MCF 10A (cell line): Measurements from ENCODE around the gene VIT. TPM values are rescaled to one million over a fixed set of nuclear protein-coding genes. Genes with fewer than 3 reads are reported as not detected.

Source experiments
- BruUV-seq: library from RNA; stranded (reverse); fragments of 400-500 nt; replicated peaks from 2 replicates; lab custom pipeline; 2021; lab: Mats Ljungman, UMichigan
- CTCF ChIA-PET: fragments of 300-600 bp; sonication (Branson Sonifier 250); formaldehyde crosslinking; extraction: SDS; loops from one replicate; lab custom pipeline; 2021; ENCODE audit warnings: antibody characterized with exemption, inconsistent platforms; lab: Yijun Ruan, JAX
- POLR2A ChIA-PET: fragments of 300-600, 350-650 bp; sonication (Branson Sonifier 250); formaldehyde crosslinking; extraction: SDS; loops from one replicate; lab custom pipeline; 2020; ENCODE audit warnings: antibody characterized with exemption, inconsistent platforms; lab: Yijun Ruan, JAX
- DNase-seq: peaks from one replicate; pipeline ENCODE4 v3.0.0-alpha.2; 2018; ENCODE audit not compliant: unreplicated experiment
- H3K27ac Mint-ChIP-seq: one replicate; pipeline ENCODE4 v1.8.0; 2022; ENCODE audit warnings: mild to moderate bottlenecking, low read depth, mixed read lengths; ENCODE audit not compliant: unreplicated experiment
- H3K27me3 Mint-ChIP-seq: one replicate; pipeline ENCODE4 v1.8.0; 2022; ENCODE audit warnings: mixed read lengths; ENCODE audit not compliant: insufficient read depth, unreplicated experiment
- H3K36me3 Mint-ChIP-seq: one replicate; pipeline ENCODE4 v1.8.0; 2022; ENCODE audit warnings: mild to moderate bottlenecking, moderate library complexity, mixed read lengths; ENCODE audit not compliant: insufficient read depth, unreplicated experiment
- H3K4me1 Mint-ChIP-seq: one replicate; pipeline ENCODE4 v1.8.0; 2022; ENCODE audit warnings: mixed read lengths; ENCODE audit not compliant: insufficient read depth, unreplicated experiment
- H3K4me3 Mint-ChIP-seq: one replicate; pipeline ENCODE4 v1.8.0; 2022; ENCODE audit warnings: mild to moderate bottlenecking, moderate library complexity, mixed read lengths; ENCODE audit not compliant: unreplicated experiment
- H3K9me3 Mint-ChIP-seq: one replicate; pipeline ENCODE4 v1.8.0; 2022; ENCODE audit warnings: mixed read lengths; ENCODE audit not compliant: unreplicated experiment
- intact Hi-C: fragments of 100-400 bp; cut with micrococcal nuclease; formaldehyde crosslinking; loops from 2 replicates; pipeline ENCODE4 v1.14.1; 2022
- total RNA-seq: library from RNA; stranded (reverse); gene quantifications from 2 replicates; pipeline ENCODE4 v1.2.3, GENCODE V29; 2022
- TF ChIP-seq, protein P1 (sequence below): fragments of 200-600 bp; IDR thresholded peaks from one replicate; pipeline ENCODE4 v1.8.0; 2022; ENCODE audit warnings: antibody characterized with exemption, mild to moderate bottlenecking; ENCODE audit not compliant: unreplicated experiment

VIT gene
- total RNA-seq, 1 experiment from 2014 or later: not detected

DNA sequence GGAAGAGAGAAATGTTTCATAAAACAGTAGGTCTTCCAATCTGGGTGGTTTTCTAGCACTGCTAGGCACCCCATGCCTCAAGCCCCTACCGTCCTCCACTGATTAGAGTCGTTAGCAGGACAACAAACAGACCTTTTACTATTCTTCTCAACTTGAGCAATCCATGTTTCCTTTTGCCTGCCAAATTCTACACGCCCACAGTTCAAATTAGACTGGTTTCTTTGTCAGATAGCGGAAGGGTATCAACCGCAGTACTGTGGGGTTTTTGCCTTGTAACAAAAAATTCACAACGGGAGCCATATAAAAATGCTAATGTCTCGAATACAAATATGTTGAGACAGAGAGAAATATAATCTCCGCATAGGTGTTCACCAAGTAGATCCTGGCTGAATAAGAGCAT lies 59.9 kb downstream of the VIT start:
- Mint-ChIP-seq H3K27ac (no peak overlapping the region), H3K27me3 (no peaks in the 10 kb centered on the region), H3K36me3 (no peaks in the 10 kb centered on the region), H3K4me1 (no peaks in the 10 kb centered on the region), H3K9me3 (no peaks in the 10 kb centered on the region), H3K4me3 (no peak overlapping the region)
- no peak for DNase-seq
- POLR2A ChIA-PET: no interaction called here
- BruUV-seq: no TSS peak
- CTCF ChIA-PET: no interaction called here
- intact Hi-C loops: no loop called here
- TF ChIP-seq, protein P1, sequence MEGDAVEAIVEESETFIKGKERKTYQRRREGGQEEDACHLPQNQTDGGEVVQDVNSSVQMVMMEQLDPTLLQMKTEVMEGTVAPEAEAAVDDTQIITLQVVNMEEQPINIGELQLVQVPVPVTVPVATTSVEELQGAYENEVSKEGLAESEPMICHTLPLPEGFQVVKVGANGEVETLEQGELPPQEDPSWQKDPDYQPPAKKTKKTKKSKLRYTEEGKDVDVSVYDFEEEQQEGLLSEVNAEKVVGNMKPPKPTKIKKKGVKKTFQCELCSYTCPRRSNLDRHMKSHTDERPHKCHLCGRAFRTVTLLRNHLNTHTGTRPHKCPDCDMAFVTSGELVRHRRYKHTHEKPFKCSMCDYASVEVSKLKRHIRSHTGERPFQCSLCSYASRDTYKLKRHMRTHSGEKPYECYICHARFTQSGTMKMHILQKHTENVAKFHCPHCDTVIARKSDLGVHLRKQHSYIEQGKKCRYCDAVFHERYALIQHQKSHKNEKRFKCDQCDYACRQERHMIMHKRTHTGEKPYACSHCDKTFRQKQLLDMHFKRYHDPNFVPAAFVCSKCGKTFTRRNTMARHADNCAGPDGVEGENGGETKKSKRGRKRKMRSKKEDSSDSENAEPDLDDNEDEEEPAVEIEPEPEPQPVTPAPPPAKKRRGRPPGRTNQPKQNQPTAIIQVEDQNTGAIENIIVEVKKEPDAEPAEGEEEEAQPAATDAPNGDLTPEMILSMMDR: no peak

DNA sequence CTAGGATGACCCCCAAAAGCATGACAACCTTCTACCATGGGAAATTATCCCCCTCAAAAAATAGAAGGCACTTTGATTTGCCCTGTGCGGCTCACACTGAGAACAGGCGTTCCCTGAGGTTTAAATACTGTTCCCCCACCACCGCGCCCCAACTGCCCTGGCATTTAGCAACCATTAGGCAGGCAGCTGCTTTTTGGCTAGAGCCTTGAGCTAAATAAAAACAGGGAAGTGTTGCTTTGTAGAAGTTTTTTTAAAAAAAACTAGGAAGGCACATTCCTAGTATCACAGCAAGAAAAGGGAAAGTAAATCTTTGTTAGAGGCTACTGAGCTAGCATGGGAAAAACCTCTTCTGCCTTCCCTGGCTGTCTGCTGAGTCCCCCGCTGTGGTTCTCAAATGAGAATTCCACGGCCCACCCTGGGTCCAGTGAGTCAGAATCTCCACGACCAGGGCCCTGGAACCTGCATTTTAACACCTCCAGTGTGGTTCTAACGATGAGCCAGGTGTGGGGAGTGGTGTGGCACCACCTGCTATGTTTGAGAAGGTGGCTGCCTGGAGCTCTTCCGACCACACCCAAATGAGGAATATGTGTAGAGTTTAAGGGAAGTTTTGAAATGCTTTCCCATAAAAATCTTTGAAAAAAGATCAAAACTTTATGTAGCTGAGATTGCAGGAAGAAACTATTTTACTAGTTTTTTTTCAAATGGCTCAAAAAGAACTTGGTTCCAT lies 66.4 kb downstream of the VIT start:
- intact Hi-C loops: no loop called here
- Mint-ChIP-seq H3K4me1 (no peaks in the 10 kb centered on the region), H3K27ac (no peak overlapping the region), H3K9me3 (no peaks in the 10 kb centered on the region), H3K4me3 (no peak overlapping the region), H3K27me3 (no peaks in the 10 kb centered on the region), H3K36me3 (no peaks in the 10 kb centered on the region)
- CTCF ChIA-PET: interaction anchor here (0.6 to 1.3 kb wide), 3 partner anchors 16 to 62 kb away, joined by 3 read pairs; no protein-coding TSS in a partner anchor
- BruUV-seq: no TSS peak
- POLR2A ChIA-PET: no interaction called here
- no peak for DNase-seq
- TF ChIP-seq, protein P1: no peak

DNA sequence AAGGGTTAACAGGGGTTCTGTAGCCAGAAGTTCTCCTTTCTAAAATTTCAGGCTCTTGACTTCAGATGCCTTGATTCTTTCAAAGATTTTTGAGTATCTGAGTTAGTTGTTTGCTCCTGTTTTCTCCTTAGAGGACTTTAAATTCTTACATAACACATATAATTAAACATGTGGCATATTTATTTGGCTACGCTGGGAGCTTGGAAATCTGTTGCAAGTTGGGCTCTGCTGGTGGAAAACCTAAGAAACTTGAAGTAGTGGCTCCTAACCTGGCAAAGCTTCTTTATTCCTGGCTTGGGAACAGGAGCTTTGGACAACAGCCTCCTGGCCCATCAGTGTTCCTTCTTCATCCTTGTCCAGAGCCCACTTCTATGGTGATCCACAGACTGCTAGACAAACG lies 72.6 kb downstream of the VIT start:
- POLR2A ChIA-PET: interaction anchor here (0.5 kb wide), 1 partner anchor 73 kb away, joined by 3 read pairs; no protein-coding TSS in a partner anchor
- intact Hi-C loops: no loop called here
- Mint-ChIP-seq H3K4me3 (no peak overlapping the region), H3K4me1 (no peaks in the 10 kb centered on the region), H3K27me3 (no peaks in the 10 kb centered on the region), H3K36me3 (no peaks in the 10 kb centered on the region), H3K27ac (no peak overlapping the region), H3K9me3 (no peaks in the 10 kb centered on the region)
- CTCF ChIA-PET: interaction anchor here (0.7 to 2.6 kb wide), 5 partner anchors 8 to 231 kb away, joined by 3 to 15 read pairs (median 3); no protein-coding TSS in a partner anchor
- DNase-seq: no peak
- no TSS peak for BruUV-seq
- TF ChIP-seq, protein P1: no peak

DNA sequence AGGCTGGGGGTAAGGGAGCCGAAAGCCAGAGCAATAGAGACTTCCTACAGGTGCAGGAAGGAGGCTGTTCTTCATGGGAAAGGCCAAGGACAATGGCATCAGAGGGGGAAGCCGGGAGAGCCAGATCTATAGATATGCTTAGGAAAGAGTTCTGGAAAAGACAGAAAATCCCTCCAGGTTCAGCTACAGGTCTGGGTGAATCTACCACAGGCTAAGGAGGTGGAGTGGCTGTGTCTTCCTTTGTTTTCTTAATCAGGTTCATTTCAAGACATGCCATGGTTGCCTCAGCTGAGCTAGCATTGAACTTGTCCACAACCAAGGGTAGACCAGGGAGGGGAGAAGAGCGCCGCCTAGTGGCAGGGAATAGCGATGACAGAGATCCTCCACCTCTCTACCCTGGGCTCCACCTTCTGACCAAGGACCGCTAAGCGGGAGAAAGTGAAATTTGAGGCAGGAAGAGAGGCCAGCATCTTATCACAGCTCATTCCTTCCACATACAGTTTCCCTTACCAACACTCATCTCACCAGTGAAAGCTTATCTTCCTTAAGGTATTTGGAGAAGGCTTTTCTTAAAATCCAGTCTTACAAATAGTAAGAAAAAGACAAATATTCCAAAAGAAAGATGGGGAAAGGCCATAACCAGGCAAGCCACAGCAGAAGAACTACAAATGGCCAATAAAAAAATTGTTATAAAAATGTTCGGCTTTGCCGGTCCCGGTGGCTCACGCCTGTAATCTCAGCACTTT lies 74.2 kb downstream of the VIT start:
- H3K4me3 Mint-ChIP-seq: no peak overlapping the region
- H3K27ac Mint-ChIP-seq: no peak overlapping the region
- ChIA-PET CTCF (interaction anchor here (0.5 to 2.6 kb wide), 15 partner anchors 8 to 420 kb away, joined by 3 to 15 read pairs (median 3); no protein-coding TSS in a partner anchor), POLR2A (interaction anchor here (0.6 kb wide), 1 partner anchor 66 kb away, joined by 3 read pairs; no protein-coding TSS in a partner anchor)
- BruUV-seq: no TSS peak
- no peaks in the 10 kb centered on the region for H3K9me3 Mint-ChIP-seq
- H3K36me3 Mint-ChIP-seq: no peaks in the 10 kb centered on the region
- DNase-seq: peak; percentile 69
- TF ChIP-seq, protein P1: peak; percentile 60
- intact Hi-C loops: no loop called here
- no peaks in the 10 kb centered on the region for H3K4me1 Mint-ChIP-seq
- H3K27me3 Mint-ChIP-seq: no peaks in the 10 kb centered on the region
